ENCODE measurements around the gene ERP44. TPM values are rescaled to one million over a fixed set of nuclear protein-coding genes. Genes with fewer than 3 reads are reported as not detected.
A peak's percentile ranks its signal among the peaks of the same experiment; 100 is the strongest.

ERP44 gene
- total RNA-seq, 4 donors from 2014 or later = 12.1 to 13.3 (median 12.7) TPM

DNA sequence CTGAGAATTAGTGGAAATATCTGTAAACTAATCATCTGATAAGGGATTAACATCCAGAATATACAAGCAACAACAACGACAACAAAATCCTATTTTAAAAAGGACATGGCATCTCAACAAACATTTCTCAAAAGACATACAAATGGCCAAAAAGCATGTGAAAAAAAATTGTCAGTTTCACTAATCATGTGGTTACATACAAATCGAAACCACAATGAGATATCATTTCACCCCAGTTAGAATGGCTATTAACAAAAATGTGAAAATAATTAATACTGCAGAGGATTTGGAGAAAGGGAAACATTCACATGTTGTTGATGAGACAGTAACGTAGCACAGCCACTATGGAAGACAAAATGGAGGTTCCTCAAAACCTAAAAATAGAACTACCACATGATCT lies 69.5 kb downstream of the ERP44 start:
- TF ChIP-seq POLR2AphosphoS5 (IDR thresholded peaks at IDR 0.05) = no peak
- H3K27ac ChIP-seq (replicated peaks in 1 of 4) = no peak overlapping the region
- no peak for DNase-seq (ENCODE audit: extremely low spot score)
- no peak overlapping the region for H3K4me3 ChIP-seq
- 85% methylated on average over 3 of the region's 3 CpGs for WGBS
- H3K27me3 ChIP-seq = no peaks in the 10 kb centered on the region
- H3K36me3 ChIP-seq = peaks cover 0 to 7% (median 0%) of the 10 kb centered on the region in 4 donors
- H3K9me3 ChIP-seq = no peaks in the 10 kb centered on the region
- intact Hi-C loops (cut with DNase I) = loop anchor here (5.0 kb wide), 1 partner anchor 188 kb away; no protein-coding TSS in a partner anchor
- peaks cover 0 to 7% (median 2%) of the 10 kb centered on the region in 4 donors for H3K4me1 ChIP-seq

DNA sequence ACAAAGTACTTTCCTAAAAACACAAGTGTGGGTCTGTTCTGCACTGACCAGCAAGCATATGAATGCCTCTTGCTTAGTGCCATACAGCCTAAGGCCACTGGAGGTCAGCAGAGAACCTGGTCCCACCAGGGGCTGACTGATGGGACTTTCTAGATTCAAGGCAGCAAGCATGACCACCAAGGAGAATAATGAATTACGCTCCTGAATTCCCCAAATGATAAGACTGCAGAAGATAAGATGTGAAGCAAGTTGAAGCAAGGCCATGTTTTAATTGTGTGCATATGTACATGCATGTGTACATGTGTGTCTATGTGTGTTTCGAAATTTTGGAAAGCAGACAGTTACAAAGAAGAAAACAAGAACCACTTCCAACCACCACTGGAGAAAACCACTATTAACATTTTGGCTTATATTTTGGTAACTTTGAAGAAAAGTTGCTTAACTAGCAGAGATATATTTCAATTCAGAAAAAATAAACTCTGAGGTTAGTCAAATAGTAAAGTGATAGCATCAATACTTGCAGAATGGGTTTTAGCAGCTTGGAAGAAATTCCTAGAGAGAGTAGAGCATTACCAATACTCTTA lies 70.5 kb downstream of the ERP44 start:
- H3K36me3 ChIP-seq = peaks cover 0 to 7% (median 0%) of the 10 kb centered on the region in 4 donors
- no peaks in the 10 kb centered on the region for H3K4me1 ChIP-seq
- no peak overlapping the region for H3K27ac ChIP-seq (replicated peaks in 1 of 4)
- DNase-seq (ENCODE audit: extremely low spot score) = no peak
- TF ChIP-seq, protein P1, sequence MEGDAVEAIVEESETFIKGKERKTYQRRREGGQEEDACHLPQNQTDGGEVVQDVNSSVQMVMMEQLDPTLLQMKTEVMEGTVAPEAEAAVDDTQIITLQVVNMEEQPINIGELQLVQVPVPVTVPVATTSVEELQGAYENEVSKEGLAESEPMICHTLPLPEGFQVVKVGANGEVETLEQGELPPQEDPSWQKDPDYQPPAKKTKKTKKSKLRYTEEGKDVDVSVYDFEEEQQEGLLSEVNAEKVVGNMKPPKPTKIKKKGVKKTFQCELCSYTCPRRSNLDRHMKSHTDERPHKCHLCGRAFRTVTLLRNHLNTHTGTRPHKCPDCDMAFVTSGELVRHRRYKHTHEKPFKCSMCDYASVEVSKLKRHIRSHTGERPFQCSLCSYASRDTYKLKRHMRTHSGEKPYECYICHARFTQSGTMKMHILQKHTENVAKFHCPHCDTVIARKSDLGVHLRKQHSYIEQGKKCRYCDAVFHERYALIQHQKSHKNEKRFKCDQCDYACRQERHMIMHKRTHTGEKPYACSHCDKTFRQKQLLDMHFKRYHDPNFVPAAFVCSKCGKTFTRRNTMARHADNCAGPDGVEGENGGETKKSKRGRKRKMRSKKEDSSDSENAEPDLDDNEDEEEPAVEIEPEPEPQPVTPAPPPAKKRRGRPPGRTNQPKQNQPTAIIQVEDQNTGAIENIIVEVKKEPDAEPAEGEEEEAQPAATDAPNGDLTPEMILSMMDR (IDR thresholded peaks at IDR 0.05) = peak; percentile 80 to 92 (median 82)
- TF ChIP-seq POLR2AphosphoS5 (IDR thresholded peaks at IDR 0.05) (peak in 1 of 2 donors; percentile 11), EP300 (IDR thresholded peaks at IDR 0.05) (no peak), POLR2A (IDR thresholded peaks at IDR 0.05; ENCODE audit: low read depth) (no peak)
- WGBS = 71% methylated on average over 2 of the region's 2 CpGs
- no peak overlapping the region for H3K4me3 ChIP-seq
- no peaks in the 10 kb centered on the region for H3K27me3 ChIP-seq
- intact Hi-C loops (cut with DNase I) = loop anchor here (5.0 kb wide), 1 partner anchor 189 kb away; no protein-coding TSS in a partner anchor
- H3K9me3 ChIP-seq = no peaks in the 10 kb centered on the region

DNA sequence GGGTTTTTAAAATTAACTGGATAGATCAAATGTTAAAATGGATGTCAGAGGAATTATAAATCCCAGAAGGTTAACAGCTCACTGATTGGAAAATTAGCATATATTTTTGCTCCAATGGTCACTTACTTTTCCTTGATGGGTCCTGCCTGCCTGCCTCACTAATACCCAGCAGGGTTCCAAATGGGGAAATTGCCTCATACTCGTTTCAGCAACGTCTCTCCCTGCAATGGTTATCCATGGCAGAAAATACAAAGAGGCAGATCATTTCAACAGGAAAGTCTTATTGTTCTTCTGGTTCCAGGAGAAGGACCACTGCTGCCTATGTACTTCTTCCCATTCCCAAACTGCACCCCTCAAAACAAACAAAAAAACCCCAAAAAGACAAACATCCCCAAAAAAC lies 71.3 kb downstream of the ERP44 start:
- 63% methylated on average over 2 of the region's 2 CpGs for WGBS
- TF ChIP-seq EP300 (IDR thresholded peaks at IDR 0.05) (no peak), POLR2A (IDR thresholded peaks at IDR 0.05; ENCODE audit: low read depth) (no peak), POLR2AphosphoS5 (IDR thresholded peaks at IDR 0.05) (no peak)
- TF ChIP-seq, protein P1 (IDR thresholded peaks at IDR 0.05) = no peak

DNA sequence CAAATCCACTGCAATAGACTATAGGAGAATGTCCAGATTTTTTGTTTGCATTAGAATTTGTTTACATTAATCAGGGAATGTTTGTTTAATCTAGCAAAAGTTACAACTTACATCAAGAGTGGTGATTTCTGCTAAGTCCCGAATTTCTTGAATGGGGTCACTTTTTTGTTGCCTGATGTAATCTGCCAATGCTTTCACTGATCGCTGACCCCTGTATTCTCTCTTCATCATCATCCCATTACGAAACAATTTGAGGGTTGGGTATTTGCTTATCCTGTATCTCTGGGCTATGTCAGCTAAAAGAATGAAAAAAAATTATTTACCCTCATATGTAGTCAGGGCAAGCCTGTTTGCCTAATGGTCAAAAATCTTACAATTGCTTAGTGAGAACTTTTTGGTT lies 76.9 kb downstream of the ERP44 start:
- Histone ChIP-seq H3K4me1 (no peaks in the 10 kb centered on the region), H3K36me3 (peaks cover 0 to 45% (median 18%) of the 10 kb centered on the region in 4 donors), H3K27me3 (no peaks in the 10 kb centered on the region), H3K4me3 (no peak overlapping the region), H3K9me3 (no peaks in the 10 kb centered on the region), H3K27ac (replicated peaks in 1 of 4) (no peak overlapping the region)
- WGBS = 92% methylated on average over 3 of the region's 3 CpGs
- intact Hi-C loops (cut with DNase I) = no loop called here
- DNase-seq (ENCODE audit: extremely low spot score) = no peak
- TF ChIP-seq POLR2A (IDR thresholded peaks at IDR 0.05; ENCODE audit: low read depth) = no peak
- TF ChIP-seq, protein P1 (IDR thresholded peaks at IDR 0.05) = no peak
- no peak for TF ChIP-seq EP300 (IDR thresholded peaks at IDR 0.05)
- no peak for TF ChIP-seq POLR2AphosphoS5 (IDR thresholded peaks at IDR 0.05)

More for the DNA sequence above, 71.3 kb downstream of the ERP44 start:
- no peak overlapping the region for H3K4me3 ChIP-seq
- no peaks in the 10 kb centered on the region for H3K27me3 ChIP-seq
- intact Hi-C loops (cut with DNase I) = loop anchor here (5.0 kb wide), 1 partner anchor 190 kb away; no protein-coding TSS in a partner anchor
- no peak for DNase-seq (ENCODE audit: extremely low spot score)
- no peaks in the 10 kb centered on the region for H3K9me3 ChIP-seq
- H3K27ac ChIP-seq (replicated peaks in 1 of 4) = no peak overlapping the region
- no peaks in the 10 kb centered on the region for H3K4me1 ChIP-seq
- peaks cover 0 to 7% (median 0%) of the 10 kb centered on the region in 4 donors for H3K36me3 ChIP-seq

DNA sequence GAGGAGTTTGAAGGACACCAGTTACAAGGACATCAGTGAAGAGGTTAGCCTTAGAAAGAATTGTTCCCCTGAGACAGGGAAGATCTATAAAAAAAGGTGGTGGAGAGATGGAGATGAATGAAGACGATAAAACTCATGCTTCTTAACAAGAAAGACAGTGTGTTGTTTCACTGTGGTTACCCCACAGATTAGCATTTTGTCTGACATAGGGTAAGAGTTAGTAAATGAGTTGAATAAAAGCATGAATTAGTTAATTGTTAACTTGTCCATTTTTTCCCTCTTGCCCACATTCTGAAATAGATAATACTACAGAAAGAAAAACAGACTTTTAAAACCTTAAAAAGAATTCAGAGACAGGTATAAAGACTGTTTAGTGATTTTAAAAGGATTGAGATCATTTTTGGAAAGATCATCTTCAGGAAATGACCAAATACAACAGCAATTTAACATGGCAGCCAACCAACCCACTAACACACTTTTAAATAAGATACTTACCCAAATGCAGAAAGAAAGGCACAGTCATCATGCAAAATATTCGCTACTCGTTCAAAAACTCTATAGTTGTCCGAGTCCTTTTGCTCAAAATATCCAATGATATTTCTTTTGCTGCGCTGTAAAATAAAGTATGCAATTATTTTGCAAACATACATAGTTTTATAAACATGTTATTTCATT lies 78.5 kb downstream of the ERP44 start:
- no peaks in the 10 kb centered on the region for H3K27me3 ChIP-seq
- no peak for TF ChIP-seq POLR2AphosphoS5 (IDR thresholded peaks at IDR 0.05)
- no peak for TF ChIP-seq POLR2A (IDR thresholded peaks at IDR 0.05; ENCODE audit: low read depth)
- no peak for TF ChIP-seq EP300 (IDR thresholded peaks at IDR 0.05)
- TF ChIP-seq, protein P1 (IDR thresholded peaks at IDR 0.05) = no peak
- intact Hi-C loops (cut with DNase I) = no loop called here
- no peak overlapping the region for H3K27ac ChIP-seq (replicated peaks in 1 of 4)
- peaks cover 0 to 61% (median 33%) of the 10 kb centered on the region in 4 donors for H3K36me3 ChIP-seq
- no peaks in the 10 kb centered on the region for H3K9me3 ChIP-seq
- H3K4me3 ChIP-seq = no peak overlapping the region
- no peak for DNase-seq (ENCODE audit: extremely low spot score)
- WGBS = 92% methylated on average over 5 of the region's 5 CpGs
- no peaks in the 10 kb centered on the region for H3K4me1 ChIP-seq

Data from esophagus muscularis mucosa (tissue), 4 donors.